Dedifferentiated amniotic fluid mesenchymal stem cell (primary cell): Measurements from ENCODE around the gene BLVRA.

ENCODE experiments used
- DNase-seq: peaks from one replicate; pipeline ENCODE4 v3.0.0-alpha.2; 2016; ENCODE audit errors: extremely low spot score

Gene BLVRA

DNA sequence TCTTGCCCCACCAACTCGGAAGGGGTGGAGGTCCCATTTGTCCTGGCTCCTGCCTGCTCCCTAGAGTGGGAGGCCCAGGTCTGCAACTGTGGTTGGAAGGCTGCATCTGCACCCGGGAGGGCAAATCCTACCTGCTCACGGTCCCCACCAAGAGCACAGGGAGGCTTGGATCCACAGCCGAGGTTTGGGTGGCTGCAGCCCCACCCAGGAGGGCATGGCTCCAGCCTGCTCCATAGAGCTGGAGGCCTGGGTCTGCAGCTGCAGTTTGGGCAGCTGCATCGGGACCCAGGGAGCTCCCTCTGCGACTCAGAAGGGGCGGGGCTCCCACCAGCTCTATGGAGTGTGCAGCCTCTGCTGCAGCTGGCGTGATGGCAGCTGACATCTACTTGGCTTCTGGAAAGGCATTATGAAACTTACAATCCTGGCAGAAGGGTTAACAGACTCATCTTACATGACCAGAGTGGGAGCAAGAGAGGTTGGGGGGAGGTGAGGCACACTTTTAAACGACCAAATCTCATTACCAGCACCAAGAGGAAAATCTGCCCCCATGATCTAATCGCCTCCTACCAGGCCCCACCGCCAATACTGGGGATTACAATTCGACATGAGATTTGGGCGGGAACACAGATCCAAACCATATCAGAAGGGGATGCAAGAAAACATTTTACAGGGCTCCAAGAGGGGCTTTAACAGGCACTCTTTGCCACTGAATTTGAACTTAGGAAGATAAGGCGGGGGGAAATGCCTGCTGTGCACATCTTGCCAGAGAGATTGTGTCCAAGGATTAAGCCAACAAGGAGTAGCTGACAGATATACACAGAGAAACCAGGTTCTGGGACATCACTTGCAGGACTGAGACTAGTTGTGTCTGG lies 8.2 kb upstream of the BLVRA start:
- no peak for DNase-seq

DNA sequence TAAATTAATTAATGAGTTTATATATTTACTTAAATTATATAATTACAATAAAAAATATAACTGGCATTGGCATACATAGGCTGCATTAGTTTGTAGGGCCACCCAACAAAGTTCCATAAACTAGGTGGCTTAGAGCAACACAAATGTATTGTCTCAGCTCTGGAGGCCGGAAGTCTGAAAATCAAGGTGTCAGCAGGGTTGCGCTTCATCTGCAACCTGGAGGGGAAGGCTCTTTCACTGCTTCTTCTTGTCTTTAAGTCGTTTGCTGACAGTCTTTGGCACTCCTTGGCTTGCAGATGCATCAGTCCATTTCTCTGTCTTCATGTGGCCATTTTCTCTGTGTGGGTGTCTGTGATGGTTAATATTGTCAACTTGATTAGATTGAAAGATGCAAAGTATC lies 6.1 kb upstream of the BLVRA start:
- DNase-seq, result no peak

DNA sequence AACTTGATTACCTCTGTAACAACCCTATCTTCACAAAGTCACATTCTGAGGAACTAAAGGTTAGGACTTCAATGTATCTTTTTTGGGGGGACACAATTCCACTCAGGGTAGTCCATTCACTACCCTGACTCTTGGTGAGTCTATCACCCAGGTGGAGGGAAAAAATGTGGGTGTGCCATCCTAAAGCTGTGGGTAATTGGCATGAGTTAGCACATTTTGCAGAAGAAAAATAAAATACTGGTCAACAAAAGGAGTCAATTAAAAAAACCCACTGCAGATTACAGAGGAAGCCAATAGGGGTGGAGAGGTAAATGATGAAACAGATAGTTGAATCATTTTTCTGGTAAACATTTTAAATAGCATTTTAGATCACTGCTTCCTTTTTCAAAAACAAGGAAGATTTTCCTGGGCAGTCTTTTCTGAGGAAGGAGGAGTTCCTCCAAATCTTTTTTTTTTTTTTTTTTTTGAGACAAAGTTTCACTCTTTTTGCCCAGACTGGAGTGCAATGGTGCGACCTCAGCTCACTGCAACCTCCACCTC lies 5.1 kb upstream of the BLVRA start:
- no peak for DNase-seq

DNA sequence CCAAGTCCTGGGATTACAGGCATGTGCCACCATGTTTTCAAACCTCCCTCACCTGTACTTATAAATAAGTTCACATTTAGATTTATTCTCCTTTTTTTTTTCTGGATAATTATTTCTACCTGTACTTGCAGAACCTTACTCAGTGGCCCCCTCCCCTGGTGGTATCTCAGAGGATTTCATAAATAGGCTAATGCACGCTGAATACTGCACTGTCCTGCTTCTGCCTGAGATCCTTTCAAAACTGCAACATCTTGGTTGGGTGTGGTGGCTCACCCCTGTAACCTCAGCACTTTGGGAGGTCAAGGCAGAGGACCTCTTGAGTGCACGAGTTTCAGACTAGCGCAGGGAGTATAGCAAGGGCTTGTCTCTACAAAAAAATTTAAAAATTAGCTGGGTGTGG lies 4.6 kb upstream of the BLVRA start:
- no peak for DNase-seq

DNA sequence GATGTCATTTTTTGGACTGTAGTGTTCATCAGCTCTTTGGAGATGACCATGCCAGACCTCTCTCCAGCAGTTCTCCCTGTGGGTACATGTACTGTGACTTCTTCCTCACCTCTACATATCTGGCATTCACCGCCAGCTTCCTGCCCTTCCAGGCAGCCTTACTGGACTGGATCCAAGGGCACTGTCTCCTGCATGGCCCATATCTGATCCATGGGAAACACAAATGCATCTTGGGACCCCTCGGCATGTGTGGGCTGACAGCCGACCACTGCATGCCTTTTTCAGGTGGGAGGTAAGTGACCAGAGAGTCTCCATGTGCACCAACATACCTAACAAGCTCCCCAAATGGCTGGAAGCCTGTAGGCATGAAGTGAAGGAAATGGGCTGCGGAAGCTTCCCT lies 3.9 kb upstream of the BLVRA start:
- no peak for DNase-seq

DNA sequence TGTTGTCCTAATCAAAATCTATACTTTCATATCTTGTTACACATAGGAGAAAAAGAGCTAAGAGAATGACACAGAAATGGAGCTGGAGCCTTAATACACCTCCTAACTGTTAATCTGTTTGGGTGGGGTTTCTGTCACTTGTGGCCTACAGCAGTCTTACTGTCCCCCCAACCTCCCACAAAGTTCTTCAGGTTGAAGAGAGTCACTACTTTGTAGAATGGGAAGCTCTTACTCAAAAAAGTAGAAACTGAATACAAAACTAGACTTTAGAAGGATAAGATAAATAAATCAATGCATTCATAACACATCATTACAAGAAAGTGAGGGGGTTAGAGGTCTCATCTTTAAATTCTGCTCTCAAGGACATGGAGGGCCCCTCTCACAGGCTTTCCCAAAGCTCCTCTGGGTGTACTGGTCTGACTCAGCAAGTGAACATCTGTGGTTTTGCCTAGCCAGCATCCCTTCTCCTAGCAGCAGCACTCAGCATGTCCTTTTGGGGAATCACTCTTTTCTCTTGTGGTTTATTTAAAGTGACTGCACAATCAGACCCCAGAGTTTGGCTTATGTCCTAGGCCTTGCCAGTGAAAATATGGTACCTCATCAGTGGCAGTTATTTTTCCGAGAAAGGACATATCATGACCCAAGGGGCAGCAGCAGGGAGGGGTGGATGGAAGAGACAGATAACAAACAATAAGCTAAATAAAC lies 2.0 kb upstream of the BLVRA start:
- DNase-seq, result peak; percentile 54

DNA sequence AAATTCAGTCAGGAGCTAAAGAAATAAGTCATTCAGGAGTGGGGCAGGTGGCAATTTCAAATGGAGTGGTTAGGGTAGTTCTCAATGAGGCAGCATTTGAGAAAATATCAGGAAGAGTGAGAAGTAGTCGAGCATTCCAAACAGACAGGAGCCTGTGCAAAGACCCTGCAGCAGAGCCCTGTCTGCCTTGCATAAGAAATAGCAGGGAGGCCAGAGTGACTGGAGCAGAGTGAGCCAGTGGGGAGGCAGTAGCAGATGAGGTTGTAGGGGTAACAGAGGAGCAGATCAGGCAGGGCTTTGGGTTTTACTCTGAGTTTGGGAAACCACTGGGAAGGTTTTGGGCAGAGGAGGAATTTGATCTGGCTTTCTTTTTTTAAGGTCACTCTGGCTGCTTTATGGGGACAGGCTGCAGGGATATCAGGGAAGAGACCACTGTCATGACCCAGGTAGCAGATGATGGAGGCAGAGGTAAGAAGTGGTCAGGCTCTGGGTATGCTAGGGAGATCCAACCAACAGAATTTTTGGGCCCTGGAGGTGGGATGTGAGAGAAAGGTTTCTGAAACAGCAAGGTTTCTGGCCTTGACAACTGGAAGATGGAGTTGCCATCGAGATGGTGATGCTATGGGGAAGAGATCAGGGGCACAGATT lies 1.3 kb upstream of the BLVRA start:
- DNase-seq, result no peak

DNA sequence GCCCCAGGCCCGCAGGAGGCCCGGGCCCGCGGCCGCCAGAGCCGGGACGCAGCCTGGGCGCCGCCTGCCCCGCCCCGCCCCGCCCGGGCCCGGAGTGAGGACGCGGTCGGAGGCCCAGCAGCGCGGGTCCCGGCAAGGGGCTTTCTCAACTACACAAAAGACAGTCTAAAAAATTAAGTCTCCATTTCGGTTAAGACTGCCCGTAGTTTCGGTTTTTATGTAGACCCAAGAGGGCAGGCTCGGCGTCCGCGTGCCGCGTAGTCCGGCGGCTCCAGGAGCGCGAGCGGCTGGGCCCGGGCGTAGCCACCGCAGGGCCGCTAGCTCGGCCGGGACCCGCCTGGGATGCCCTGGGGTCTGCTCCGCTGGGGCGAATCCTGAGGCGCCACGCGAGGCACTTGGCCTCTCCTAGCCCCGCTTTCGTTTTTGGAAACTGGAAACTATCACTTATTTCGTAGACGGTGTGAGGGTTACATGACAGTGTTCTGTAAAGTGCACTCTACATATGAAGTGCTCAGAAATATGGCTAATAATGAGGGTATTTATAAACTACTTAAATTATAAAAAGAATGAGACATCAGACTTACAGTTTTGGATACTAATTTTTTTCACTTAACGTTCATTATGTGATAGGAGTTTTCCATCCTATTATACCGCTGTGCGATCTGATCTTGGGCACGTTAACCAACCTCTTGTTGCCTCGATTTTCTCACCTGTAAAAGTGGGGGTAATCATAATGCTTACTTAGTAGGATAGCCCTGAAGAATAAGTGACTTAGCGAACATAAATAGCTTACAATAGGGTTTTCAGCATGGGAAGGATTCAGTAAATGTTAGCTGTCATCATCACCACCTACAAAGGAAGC lies 573 bp downstream of the BLVRA start:
- DNase-seq, result peak; percentile 34

DNA sequence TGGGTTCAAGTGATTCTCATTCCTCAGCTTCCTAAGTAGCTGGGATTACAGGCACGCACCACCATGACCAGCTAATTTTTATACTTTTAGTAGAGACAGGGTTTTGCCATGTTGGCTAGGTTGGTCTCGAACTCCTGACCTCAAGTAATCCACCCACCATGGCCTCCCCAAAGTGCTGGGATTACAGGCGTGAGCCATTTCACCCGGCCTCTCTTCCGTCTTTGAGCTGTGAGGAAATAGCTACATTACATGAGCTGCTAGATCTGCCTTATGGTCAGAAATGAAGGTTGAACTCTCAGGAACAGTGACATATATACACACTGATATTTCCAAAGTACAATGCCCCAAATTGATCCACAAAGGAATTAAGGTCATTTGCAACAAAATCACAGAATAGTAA lies 2.4 kb downstream of the BLVRA start:
- no peak for DNase-seq

DNA sequence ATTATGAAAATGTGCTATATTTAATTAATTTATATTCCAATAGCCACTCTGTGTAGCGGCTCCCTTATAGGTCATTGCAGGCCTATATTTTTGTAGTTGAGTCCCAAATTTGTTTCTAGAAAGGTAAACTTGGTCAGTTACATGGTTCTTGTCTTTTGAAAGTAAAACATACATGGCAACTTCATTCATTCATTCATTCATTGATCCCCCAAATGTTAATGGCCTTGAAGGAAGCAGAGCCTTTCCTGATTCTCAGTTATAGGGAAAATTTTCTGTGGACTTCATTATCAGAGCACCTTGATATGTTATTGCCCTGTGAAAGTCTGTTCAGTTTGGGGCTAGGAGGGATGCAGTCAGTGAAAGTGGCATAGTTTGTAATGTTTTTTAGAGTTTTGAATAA lies 2.9 kb downstream of the BLVRA start:
- DNase-seq, result no peak

DNA sequence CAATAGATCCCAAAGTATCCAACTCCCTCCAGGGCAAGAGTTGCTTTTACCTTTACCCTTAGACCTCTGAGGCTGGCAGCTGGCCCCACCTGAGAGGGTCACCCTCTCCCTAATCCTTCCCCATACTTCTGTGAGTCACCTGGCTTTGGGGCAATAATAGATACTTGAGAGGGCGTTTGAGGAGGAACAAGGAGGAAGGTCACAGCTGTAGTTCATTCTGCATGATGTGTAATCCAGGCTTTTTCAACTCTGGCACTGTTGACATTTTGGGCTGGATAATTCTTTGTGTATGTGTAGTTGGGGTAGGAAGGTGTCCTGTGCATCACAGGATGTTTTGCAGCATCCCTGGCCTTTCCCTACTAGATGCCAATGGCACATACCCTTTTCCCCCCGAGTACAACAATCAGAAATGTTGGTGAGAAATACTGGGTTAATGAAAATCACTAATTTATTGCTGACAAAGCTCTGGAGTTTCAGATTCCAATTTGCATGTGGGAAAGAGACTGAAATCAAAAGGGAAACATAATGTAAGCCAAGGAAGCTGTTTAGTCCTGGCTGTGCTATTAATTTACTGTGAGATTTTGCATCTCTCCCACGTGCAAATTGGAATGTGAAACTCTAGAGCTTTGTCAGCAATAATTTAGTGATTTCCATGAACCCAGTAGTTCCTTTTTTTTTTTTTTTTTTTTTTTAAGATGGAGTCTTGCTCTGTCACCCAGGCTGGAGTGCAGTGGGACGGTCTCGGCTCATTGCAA lies 3.6 kb downstream of the BLVRA start:
- no peak for DNase-seq

DNA sequence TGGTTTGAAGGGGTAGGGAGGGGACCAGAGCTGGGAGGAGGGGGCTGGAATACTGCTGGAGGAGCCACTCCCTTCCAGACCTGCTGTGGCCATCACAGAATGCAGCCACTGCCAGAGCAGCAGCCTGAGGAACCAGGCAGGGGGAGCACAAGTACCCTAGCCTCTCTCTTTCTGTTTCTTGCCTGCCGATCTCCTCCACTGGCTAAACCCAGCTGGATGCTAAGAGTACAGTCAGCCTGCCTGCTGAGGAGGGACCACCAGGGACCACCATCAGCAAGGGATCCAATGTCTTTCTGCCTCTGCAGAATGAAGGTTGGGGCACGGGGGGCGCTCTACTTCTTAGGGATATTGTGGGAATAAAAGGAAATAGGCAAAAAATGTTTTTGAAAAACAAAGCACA lies 4.7 kb downstream of the BLVRA start:
- no peak for DNase-seq

DNA sequence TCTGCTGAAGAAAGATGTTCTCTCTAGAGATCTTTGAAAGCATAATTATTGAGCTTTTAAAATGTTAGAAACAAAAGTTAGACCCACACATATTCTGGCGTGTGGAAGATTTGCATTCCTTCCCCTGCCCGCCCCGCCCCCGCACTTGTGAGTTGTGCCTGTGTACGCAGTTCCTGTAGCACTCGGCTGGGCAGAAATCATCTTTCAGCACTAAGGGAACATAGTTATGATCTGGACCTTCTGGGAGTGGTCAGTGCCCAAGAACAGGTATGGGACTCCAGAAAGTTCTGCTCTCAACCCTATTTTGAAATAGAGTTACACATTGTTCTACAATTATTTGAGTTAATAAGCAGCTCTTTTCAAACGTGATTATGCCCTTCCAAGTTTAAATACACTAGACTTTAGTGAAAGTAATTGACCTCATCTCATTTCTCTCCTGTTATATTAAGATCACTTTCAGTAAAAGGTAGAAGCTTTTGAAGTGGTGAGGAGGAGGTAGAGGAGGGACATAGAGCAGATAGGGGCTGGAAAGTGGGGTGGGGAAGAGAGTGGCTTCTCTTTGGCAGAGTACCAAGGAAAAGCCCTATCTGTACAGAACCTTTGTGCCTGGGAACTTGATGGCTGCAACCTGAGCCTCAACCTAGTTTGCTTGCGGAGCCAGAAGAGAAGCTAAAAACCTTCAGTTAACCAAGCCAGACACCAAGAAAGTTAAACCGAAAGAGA lies 5.7 kb downstream of the BLVRA start:
- DNase-seq, result no peak

DNA sequence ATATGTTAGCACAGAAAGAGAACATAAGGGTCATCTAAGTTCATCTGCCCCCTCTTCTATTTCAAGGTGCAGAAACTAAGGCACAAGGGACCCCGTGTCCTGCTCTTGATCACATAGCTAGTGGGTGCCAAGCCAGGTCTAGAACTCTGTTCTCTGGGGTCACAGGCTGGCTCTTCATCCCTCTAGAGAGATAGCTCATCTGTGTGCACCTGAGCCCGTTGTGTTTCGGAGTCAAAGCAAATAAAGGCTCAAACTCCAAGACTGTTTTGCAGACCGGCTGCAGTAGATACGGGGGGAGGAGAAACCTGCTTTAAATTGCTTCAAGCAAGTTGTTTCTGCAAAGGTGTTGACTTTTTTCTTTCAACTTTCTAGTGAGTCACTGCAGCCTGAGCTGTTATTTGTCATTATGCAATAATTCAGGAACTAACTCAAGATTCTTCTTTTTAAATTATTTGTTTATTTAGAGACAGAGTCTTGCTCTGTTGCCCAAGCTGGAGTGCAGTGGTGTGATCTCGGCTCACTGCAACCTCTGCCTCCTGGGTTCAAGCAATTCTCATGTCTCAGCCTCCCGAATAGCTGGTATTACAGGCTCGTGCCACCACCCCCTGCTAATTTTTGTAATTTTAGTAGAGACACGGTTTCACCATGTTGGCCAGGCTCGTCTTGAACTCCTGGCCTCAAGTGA lies 6.5 kb downstream of the BLVRA start:
- no peak for DNase-seq

DNA sequence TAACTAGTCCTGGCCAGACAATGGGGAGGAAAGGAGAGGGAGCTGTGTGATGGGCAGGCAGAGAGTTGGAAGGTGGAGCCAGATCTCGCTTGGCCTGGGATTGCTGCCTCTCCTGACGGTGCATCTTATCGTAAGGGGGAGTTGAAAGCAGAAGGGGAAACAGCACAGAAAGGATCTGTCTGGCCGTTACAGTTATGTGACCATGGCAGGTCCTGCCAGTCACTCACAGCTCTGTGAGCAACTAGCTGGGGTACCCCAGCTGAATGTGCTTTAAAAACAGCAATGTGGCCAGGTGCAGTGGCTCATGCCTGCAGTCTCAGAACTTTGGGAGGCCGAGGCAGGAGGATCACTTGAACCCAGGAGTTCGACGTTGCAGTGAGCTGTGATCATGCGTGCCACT lies 8.1 kb downstream of the BLVRA start:
- DNase-seq, result no peak

DNA sequence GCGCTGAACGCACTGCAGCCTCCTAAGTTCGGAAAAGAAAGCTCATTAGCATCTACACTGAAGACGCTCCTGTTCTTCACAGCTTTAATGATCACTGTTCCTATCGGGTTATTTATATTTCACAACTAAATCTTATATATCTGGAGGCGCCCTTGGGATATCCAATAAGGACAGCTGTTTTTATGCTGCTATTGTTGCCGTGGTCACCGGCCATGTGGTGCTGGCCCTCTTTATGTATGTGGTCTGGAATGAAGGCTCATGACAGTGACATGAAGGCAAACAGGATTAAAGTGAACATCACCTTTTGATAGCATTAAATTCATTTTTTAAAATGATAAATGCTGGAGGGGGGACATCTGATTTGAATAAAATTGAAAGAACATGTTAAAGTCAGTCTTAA lies 8.8 kb downstream of the BLVRA start:
- DNase-seq, result no peak

DNA sequence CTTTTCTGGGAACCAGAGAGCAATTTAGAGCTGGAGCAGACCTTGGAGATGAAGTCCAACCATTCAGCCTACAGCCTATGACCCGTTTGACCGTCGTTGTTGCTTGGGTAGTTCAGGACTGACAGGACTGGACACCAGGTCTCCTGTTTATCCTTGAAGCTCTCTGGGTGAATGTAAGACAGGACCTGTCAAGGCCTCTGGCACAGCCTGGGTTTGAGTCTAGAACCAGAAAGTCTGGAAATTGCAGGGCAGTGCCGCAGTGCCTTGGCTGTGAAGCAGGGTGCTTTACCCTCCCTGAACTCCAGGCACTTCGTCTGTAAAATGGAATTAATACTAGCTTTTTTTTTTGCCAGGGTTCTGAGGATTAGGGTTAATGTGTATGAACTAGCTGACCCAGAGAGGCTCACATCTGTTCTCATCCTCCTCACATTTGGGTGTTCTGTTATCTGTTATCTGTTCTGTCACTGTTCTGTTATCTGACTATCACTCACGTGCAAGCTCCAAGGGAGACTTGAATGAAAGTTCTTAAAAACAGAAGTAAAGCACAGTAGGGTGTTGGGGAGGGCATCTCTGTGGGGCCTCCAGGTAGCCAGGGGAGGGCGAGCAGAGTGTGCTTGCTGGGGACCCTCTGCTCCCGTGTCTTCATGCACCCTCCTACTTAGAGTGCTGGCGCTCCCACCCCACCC lies 9.9 kb downstream of the BLVRA start:
- DNase-seq, result no peak

DNA sequence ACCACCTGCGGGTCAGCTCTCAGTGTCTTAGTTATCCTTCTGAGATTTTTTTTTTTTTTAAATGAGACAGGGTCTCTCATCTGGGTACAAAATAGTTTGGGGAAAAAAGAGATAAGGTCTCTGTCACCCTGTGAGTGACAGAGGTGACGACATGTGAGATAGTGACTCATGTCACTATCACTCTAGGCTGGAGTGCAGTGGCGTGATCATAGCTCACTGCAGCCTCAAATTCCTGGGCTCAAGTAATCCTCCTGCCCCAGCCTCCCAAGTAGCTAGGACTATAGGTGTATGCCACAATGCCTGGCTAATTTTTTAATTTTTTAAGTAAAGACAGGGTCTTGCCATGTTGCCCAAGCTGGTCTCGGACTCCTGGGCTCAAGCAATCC lies 10.4 kb downstream of the BLVRA start:
- DNase-seq, result no peak

DNA sequence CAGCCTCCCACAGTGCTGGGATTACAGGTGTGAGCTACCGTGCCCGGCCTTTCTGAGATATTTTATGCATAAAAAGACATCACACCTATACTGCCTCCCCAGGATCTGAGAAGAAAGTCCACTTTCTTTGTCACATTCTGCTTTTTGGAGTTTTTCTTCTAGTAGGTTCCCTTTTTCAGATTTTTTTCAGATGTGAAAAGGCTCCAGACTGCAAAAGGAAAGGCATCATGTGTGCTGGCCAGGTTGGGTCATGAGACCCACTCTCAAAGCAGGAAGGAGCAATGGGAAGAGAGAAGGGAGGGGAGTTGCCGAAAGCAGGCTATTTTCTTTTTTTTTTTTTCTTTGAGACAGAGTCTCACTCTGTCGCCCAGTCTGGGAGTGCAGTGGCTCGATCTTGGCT lies 10.8 kb downstream of the BLVRA start:
- DNase-seq, result no peak
